Measurements from ENCODE around the gene TDRD12. TPM values are rescaled to one million over a fixed set of nuclear protein-coding genes. Genes with fewer than 3 reads are reported as not detected.

Gene TDRD12
- total and polyA plus RNA-seq, 2 donors (not counting 3 experiments of a cell fraction or from before 2014, with no cell fraction given): 0.03 to 0.09 TPM

GRCh38 chr19:32858155-32858554, 138.6 kb downstream of the TDRD12 start:
- H3K79me2 ChIP-seq (ENCODE audit: control insufficient read depth, insufficient read depth, low read length): no peaks in the 10 kb centered on the region
- no peak for FAIRE-seq
- dilution Hi-C loops (cut with MboI; ENCODE audit: extremely low pct_ligation_motif_present, low sequenced_read_pairs): no loop called here
- no peaks in the 10 kb centered on the region for H3K9me3 ChIP-seq (replicated peaks; ENCODE audit: control insufficient read depth, insufficient read depth, low read length)
- no TSS peak for BruUV-seq (replicated peaks)
- POLR2A ChIA-PET: no interaction called here
- CTCF ChIA-PET: no interaction called here
- H4K20me1 ChIP-seq (replicated peaks; ENCODE audit: control insufficient read depth, extremely low read depth, insufficient read depth, low read length): no peaks in the 10 kb centered on the region
- no peaks in the 10 kb centered on the region for H3K9me1 ChIP-seq (replicated peaks; ENCODE audit: control insufficient read depth, extremely low read depth, insufficient read depth, low read length)
- H2AFZ ChIP-seq (ENCODE audit: low read depth, low read length): no peak overlapping the region
- TF ChIP-seq CTCF (IDR thresholded peaks at IDR 0.05; ENCODE audit: extremely low read depth in 1 of 2, insufficient read depth in 1 of 2, low read depth in 1 of 2, low read length in 2 of 2) (no peak), FOS (IDR thresholded peaks at IDR 0.05; ENCODE audit: borderline replicate concordance, insufficient read depth, low read length) (no peak), EZH2 (IDR thresholded peaks at IDR 0.05; ENCODE audit: borderline replicate concordance, low read depth, low read length, severe bottlenecking) (no peak), MYC (IDR thresholded peaks at IDR 0.05; ENCODE audit: low read depth, low read length) (no peak), POLR2A (IDR thresholded peaks at IDR 0.05; ENCODE audit: low read depth, low read length) (no peak), GATA2 (IDR thresholded peaks at IDR 0.05; ENCODE audit: insufficient read depth, insufficient read length, low read depth, low read length) (no peak), MAX (IDR thresholded peaks at IDR 0.05; ENCODE audit: insufficient read depth, insufficient read length) (no peak), POLR2AphosphoS5 (IDR thresholded peaks at IDR 0.05; ENCODE audit: insufficient read depth, low read depth, low read length) (no peak), JUN (IDR thresholded peaks at IDR 0.05; ENCODE audit: borderline replicate concordance, insufficient read depth, insufficient read length, low read depth) (no peak)
- DNase-seq (ENCODE audit: low read depth, low spot score): no peak
- H3K36me3 ChIP-seq (ENCODE audit: control insufficient read depth in 2 of 2, extremely low read depth in 1 of 2, insufficient read depth in 2 of 2, low read length in 2 of 2): no peaks in the 10 kb centered on the region
- no peaks in the 10 kb centered on the region for H3K4me1 ChIP-seq (ENCODE audit: control insufficient read depth, extremely low read depth, insufficient read depth, low read length)
- no peaks in the 10 kb centered on the region for H3K27me3 ChIP-seq (ENCODE audit: control insufficient read depth in 2 of 2, insufficient read depth in 2 of 2, low read length in 2 of 2)
- H3K27ac ChIP-seq (ENCODE audit: insufficient read depth, low read depth, low read length): no peak overlapping the region
- H3K9ac ChIP-seq (replicated peaks; ENCODE audit: extremely low read depth, insufficient read depth, low read length): no peak overlapping the region
- no peak overlapping the region for H3K4me2 ChIP-seq (ENCODE audit: insufficient read depth, low read length)
- no peak overlapping the region for H3K4me3 ChIP-seq (replicated peaks in 1 of 3; ENCODE audit: insufficient read depth in 1 of 3, low read depth in 1 of 3, low read length in 3 of 3)
- intact Hi-C loops (cut with micrococcal nuclease): no loop called here
